Measurements from ENCODE around the gene OCSTAMP.

DNA sequence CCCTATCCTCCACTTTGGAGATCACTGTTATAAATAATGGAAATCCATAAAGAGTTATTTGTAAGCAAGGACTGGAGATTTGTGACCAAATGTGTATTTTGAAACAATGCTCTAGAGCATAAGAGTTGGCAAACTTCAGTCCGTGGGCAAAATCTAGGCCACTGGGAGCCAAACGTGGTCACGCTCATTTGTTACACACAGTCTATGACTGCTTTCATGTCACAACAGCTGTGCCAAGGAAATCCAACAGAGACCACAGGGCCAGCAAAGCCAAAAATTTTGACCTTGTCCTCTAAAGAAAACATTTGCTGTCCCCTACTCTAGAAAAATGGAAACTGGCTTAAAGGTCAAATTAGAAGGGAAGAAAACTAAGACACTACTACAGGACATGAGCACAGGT, 44.9 kb downstream of the OCSTAMP start:
- TF ChIP-seq, protein P1, sequence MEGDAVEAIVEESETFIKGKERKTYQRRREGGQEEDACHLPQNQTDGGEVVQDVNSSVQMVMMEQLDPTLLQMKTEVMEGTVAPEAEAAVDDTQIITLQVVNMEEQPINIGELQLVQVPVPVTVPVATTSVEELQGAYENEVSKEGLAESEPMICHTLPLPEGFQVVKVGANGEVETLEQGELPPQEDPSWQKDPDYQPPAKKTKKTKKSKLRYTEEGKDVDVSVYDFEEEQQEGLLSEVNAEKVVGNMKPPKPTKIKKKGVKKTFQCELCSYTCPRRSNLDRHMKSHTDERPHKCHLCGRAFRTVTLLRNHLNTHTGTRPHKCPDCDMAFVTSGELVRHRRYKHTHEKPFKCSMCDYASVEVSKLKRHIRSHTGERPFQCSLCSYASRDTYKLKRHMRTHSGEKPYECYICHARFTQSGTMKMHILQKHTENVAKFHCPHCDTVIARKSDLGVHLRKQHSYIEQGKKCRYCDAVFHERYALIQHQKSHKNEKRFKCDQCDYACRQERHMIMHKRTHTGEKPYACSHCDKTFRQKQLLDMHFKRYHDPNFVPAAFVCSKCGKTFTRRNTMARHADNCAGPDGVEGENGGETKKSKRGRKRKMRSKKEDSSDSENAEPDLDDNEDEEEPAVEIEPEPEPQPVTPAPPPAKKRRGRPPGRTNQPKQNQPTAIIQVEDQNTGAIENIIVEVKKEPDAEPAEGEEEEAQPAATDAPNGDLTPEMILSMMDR (conservative IDR thresholded peaks at IDR 0.05; ENCODE audit: low read depth in 2 of 2), result no peak
- no peak for TF ChIP-seq CREB1 (CRISPR knock-in tag; IDR thresholded peaks at IDR 0.05; ENCODE audit: low read depth)
- no peak for TF ChIP-seq EZH2 (IDR thresholded peaks at IDR 0.05; ENCODE audit: low read depth, unreplicated experiment)
- no peak for TF ChIP-seq JUNB (IDR thresholded peaks at IDR 0.05; ENCODE audit: unreplicated experiment)
- no peak for TF ChIP-seq ZNF331 (CRISPR knock-in tag; IDR thresholded peaks at IDR 0.05; ENCODE audit: low read depth)
- no peak for TF ChIP-seq NANOG (IDR thresholded peaks at IDR 0.05; ENCODE audit: borderline replicate concordance)
- TF ChIP-seq, protein P2, sequence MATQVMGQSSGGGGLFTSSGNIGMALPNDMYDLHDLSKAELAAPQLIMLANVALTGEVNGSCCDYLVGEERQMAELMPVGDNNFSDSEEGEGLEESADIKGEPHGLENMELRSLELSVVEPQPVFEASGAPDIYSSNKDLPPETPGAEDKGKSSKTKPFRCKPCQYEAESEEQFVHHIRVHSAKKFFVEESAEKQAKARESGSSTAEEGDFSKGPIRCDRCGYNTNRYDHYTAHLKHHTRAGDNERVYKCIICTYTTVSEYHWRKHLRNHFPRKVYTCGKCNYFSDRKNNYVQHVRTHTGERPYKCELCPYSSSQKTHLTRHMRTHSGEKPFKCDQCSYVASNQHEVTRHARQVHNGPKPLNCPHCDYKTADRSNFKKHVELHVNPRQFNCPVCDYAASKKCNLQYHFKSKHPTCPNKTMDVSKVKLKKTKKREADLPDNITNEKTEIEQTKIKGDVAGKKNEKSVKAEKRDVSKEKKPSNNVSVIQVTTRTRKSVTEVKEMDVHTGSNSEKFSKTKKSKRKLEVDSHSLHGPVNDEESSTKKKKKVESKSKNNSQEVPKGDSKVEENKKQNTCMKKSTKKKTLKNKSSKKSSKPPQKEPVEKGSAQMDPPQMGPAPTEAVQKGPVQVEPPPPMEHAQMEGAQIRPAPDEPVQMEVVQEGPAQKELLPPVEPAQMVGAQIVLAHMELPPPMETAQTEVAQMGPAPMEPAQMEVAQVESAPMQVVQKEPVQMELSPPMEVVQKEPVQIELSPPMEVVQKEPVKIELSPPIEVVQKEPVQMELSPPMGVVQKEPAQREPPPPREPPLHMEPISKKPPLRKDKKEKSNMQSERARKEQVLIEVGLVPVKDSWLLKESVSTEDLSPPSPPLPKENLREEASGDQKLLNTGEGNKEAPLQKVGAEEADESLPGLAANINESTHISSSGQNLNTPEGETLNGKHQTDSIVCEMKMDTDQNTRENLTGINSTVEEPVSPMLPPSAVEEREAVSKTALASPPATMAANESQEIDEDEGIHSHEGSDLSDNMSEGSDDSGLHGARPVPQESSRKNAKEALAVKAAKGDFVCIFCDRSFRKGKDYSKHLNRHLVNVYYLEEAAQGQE (IDR thresholded peaks at IDR 0.05; ENCODE audit: unreplicated experiment), result no peak
- TF ChIP-seq POLR2AphosphoS5 (IDR thresholded peaks at IDR 0.05; ENCODE audit: low read depth), result no peak

Data from GM23338 (cell line).